Activated CD4-positive, alpha-beta T cell treated with anti-CD3 and anti-CD28 coated beads, Interleukin-2, amount 50 U/mL, for 24 hours (primary cell): ENCODE measurements around the gene TTLL12.

Experiments
- DNase-seq, 2 donors: peaks; one replicate each; pipeline ENCODE4 v3.0.0-alpha.2; 2020; ENCODE audit warnings: low read depth in 1 of 2, low spot score in 1 of 2

Gene TTLL12

GRCh38 chr22:43200555-43200954 lies 13.6 kb upstream of the TTLL12 start:
- no peak for DNase-seq

DNA sequence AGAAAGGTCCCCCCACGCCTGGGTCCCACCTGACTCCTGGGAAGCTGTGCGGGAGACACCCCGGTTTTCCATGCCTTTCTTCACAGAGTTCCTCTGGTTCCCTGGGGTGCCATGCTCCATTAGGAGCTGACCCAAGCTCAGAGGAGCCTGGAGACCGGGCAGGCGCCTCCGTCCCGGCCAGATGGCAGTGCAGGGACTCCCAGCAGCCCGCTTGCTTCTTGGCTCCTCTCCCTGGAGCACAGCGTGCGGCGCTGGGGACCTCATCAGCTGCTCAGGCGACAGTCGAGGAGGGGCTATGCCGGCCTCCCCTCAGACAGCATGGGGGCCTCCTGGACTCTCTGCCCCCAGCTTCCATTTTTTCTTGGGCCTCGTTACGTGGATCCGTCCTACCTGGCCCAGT lies 13.1 kb upstream of the TTLL12 start:
- DNase-seq, result no peak

GRCh38 chr22:43199541-43199940 lies 12.6 kb upstream of the TTLL12 start:
- no peak for DNase-seq

DNA sequence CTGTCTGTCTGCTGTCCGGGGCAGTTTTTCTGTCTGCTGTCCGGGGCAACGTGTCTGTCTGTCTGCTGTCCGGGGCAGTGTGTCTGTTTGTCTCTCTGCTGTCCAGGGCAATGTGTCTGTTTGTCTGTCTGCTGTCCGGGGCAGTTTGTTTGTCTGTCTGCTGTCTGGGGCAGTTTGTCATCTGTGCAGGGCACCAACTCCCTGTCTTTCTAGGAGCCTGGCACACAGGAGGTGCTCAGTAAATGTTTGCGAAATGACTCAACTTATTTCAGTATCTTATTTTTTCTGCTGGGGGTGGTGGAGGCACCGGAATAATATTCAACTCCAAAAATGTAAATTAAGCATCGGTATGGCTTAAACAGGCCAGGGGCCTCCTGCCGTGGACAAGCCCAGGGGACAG lies 12.0 kb upstream of the TTLL12 start:
- no peak for DNase-seq

DNA sequence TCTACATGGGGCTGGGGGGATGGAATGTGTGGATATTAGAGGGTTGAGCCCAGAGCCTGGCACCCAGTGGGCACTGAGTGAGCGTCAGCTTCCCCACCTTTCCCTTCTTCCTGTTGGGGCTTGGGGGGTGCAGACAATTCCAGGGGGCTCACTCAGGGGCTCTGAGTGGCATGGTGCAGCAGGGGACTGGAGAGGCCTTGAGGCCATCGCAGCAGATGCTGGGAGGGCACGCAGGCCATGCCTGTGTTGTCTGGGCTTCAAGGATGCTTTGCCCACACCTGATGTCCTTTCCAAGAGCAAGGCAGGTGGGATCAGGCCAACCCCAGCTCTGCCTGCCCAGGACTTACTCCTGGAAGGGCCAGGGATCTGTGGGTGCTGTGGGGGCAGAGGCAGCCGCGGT lies 11.2 kb upstream of the TTLL12 start:
- no peak for DNase-seq

DNA sequence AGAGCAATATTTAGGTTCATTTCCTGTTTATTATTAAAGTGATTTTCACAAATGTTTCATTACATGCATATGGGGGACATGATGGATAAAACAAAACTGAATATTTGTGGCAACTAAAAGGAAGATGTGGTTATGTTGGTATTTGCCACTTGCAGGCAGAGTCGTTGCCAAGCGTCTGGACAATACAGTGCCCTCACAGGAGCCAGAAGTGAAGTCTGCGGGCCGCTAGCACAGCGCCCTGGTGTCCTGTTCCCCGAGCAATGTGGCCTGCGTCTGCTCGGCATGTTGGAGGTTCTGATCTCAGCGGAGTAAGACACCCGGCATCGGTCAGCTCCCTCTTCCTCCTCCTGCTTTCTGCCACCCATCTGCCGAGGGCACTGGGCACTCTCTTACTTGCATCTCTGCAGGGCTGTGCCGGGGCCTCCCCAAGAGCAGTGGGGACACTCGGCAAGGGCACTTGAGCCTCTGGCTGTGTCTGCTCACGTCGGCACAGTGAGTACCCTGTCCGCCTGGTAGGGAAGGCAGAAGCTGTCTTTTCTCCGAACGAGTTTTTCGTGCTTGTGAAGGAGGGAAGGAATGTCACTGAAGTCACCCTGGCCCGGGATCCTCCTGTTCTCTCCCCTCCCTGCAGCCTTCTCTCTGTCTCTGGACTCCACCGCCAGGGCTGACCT lies 10.5 kb upstream of the TTLL12 start:
- no peak for DNase-seq

- DNase-seq, result no peak
These were observed 4.9 kb upstream of the TTLL12 start for GRCh38 chr22:43191831-43192230.

DNA sequence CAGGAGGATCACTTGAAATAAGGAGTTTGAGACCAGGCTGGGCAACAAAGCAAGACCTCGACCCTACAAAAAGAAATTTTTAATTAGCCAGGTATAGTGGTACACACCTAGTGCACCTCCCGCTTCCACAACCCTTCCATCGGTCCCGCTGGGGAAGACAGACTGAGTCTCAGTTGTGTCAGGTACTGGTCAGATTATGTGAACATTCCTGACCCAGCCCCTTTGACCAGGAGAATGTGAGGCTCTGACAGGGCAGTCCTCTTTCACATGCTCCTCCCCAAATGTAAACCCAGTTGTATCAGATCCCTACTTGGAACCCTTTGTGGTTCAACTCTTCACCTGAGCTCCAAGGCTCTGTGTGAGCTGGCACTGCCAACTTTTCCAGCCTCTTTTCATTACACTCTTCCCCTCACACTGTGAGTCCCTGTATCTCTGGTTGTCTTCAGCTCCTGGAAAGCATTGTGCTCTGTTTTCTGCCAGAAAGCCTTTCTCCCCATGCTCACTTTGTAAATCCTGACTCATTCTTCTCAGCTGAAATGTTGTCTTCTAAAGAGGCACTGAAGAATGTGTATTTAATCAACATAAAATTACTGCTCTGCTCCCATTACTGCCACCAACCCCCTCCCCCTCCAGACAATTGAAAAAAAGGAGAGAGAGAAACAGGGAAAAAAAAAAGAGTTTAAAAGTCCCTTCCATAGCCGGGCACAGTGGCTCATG lies 2.1 kb upstream of the TTLL12 start:
- no peak for DNase-seq

DNA sequence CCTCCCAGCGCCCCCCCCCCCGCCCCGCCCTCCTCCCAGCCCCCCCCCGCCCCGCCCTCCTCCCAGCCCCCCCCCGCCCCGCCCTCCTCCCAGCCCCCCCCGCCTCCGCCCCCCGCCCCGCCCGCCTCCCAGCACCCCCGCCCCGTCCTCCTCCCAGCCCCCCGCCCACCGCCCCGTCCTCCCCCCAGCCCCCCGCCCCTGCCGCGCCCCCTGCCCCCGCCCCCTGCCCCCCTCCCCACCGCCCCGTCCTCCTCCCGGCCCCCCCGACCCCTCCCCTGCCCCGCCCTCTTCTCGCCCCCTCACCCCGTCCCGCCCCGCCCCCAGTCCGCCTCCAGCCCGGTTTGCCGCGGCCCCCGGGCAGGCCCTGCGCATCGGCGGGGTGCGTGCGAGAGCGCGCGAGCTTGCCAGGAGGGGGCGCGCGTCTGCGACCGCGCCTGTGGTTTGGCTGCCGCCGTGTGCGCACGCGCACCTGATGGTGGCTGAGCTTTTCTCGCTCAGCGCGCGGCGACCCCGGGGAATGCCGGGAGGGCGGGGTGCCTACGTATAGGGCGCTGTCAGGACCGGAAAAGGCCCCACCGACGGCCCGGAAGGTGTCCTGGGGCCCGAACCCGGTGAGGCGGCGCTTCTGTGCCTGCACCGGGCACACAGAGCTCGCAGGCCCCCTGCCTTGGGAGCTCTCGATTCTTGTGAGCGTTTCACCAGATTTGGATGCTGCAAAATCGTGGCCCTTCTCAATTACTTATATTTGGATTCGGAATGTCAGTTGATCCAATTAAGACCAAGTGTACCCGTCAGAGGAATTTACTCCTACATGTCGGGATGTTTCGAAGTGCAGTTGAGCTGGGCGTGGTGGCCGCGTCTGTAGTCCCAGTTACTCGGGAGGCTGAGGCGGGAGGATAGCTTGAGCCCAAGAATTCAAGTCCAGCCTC lies 501 bp upstream of the TTLL12 start:
- peak; percentile 90 to 96 for DNase-seq

GRCh38 chr22:43185860-43186261 lies 1.1 kb downstream of the TTLL12 start:
- DNase-seq, result no peak

- no peak for DNase-seq
These were observed 3.2 kb downstream of the TTLL12 start for GRCh38 chr22:43183496-43184277.

DNA sequence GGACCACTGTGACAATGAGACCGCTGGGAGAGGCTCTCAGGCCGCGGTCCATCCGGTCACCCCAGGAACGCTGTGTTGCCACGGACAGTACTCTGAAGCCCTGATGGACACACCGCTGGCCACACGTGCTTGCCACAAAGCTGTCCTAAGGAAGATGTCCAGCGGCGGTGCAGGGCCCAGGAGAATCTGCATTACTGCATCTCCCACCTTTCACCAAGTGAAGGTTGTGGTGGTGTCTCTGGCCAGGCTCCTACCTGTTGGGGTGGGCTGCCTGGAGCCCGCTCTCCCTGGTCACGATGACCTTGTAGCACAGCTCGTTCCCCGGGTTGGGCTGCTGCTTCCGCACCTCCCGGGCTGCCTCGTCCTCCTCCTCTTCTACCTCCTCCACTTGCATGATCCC lies 4.2 kb downstream of the TTLL12 start:
- no peak for DNase-seq

DNA sequence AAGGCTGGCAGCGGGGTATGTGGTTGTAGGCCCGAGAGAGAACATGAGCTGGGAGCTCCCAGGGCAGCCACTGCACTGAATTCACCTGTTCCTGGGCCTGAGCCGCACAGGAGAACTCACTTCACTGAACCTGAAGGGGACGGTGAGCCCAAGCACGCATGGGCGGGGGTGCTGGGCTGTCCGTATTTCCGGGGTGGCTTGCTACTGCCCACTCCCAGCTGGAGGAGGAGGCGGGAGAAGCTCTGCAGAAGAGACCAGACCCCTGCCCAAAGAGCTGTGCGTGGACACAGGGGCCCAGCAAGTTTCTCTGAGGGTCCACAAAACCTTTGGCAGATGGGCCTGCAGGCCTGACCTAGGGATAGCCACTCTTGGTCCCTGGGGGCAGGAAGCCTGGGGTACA lies 4.8 kb downstream of the TTLL12 start:
- no peak for DNase-seq

GRCh38 chr22:43181321-43182076 lies 5.4 kb downstream of the TTLL12 start:
- DNase-seq, result no peak

- DNase-seq, result no peak
These were observed 6.3 kb downstream of the TTLL12 start for GRCh38 chr22:43180670-43181069.

- no peak for DNase-seq
These were observed 7.1 kb downstream of the TTLL12 start for GRCh38 chr22:43179911-43180195.

GRCh38 chr22:43179146-43179910 lies 7.6 kb downstream of the TTLL12 start:
- no peak for DNase-seq

GRCh38 chr22:43177479-43177878 lies 9.5 kb downstream of the TTLL12 start:
- no peak for DNase-seq

GRCh38 chr22:43176090-43176489 lies 10.8 kb downstream of the TTLL12 start:
- no peak for DNase-seq
